ENCODE measurements around the gene ICAM1. TPM values are rescaled to one million over a fixed set of nuclear protein-coding genes. Genes with fewer than 3 reads are reported as not detected.
A peak's percentile ranks its signal among the peaks of the same experiment; 100 is the strongest.

The ICAM1 gene
- polyA plus RNA-seq, 2 of the 4 experiments (the other 2 are of a cell fraction), result 1.2 to 1.4 TPM

DNA sequence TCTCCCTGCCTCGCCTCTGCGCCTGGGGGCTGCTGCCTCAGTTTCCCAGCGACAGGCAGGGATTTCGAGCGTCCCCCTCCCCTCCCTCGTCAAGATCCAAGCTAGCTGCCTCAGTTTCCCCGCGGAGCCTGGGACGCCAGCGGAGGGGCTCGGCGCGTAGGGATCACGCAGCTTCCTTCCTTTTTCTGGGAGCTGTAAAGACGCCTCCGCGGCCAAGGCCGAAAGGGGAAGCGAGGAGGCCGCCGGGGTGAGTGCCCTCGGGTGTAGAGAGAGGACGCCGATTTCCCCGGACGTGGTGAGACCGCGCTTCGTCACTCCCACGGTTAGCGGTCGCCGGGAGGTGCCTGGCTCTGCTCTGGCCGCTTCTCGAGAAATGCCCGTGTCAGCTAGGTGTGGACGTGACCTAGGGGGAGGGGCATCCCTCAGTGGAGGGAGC, 722 bp upstream of the ICAM1 start:
- 70% methylated on average over 18 of the region's 37 CpGs for WGBS (ENCODE audit: missing lambda C conversion rate)
- FAIRE-seq (no peak), ATAC-seq (no peak), DNase-seq (ENCODE audit: low read depth in 1 of 2, low spot score in 1 of 2) (no peak)
- H3K9me3 ChIP-seq, result no peaks in the 10 kb centered on the region
- ChIA-PET CTCF (interaction anchor here (0.8 to 6.7 kb wide), 14 partner anchors 11 to 310 kb away, joined by 3 to 104 read pairs (median 9); partner anchors contain the start of genes ICAM5, RAVER1 and TYK2), POLR2A (interaction anchor here (1.6 to 2.3 kb wide), 2 partner anchors 19 to 119 kb away, joined by 7 to 10 read pairs; partner anchors contain the start of gene ICAM5)
- peak overlapping the region; percentile 9; the same call in 1 of the 3 replicates for H3K4me3 ChIP-seq
- peak overlapping the region in 1 of 2 experiments; percentile 78; a peak in 1 of 6 replicates for H3K27ac ChIP-seq
- no peak for TF ChIP-seq CHD4 (IDR thresholded peaks at IDR 0.05; ENCODE audit: borderline replicate concordance)
- no peak for TF ChIP-seq CBX8 (IDR thresholded peaks at IDR 0.05)
- peak overlapping the region; percentile 69 for H3K4me2 ChIP-seq
- H3K4me1 ChIP-seq, result peaks cover 16% of the 10 kb centered on the region

- peak overlapping the region in 1 of 2 experiments; percentile 48; a peak in 1 of 6 replicates for H3K27ac ChIP-seq
- no peak for FAIRE-seq
- H3K9me3 ChIP-seq, result no peaks in the 10 kb centered on the region
- H3K4me3 ChIP-seq, result no peak overlapping the region
- WGBS (ENCODE audit: missing lambda C conversion rate), result 72% methylated on average over 10 of the region's 12 CpGs
- ChIA-PET CTCF (interaction anchor here (0.9 to 6.7 kb wide), 13 partner anchors 12 to 340 kb away, joined by 3 to 104 read pairs (median 6); partner anchors contain the start of genes ICAM4, RAVER1 and ZGLP1), POLR2A (interaction anchor here (0.6 to 1.6 kb wide), 2 partner anchors 18 to 117 kb away, joined by 4 to 7 read pairs; partner anchors contain the start of gene ICAM5)
- H3K4me2 ChIP-seq, result no peak overlapping the region; the same call in 2 of the 3 replicates
- no peak for DNase-seq (ENCODE audit: low read depth in 1 of 2, low spot score in 1 of 2)
- H3K4me1 ChIP-seq, result peaks cover 12% of the 10 kb centered on the region
- peak in 1 of 2 experiments; percentile 14; a peak in 1 of 6 replicates for ATAC-seq
- TF ChIP-seq HMGXB4 (CRISPR knock-in tag; IDR thresholded peaks at IDR 0.05; ENCODE audit: borderline replicate concordance) (no peak), NR3C1 (IDR thresholded peaks at IDR 0.05) (no peak), CHD4 (IDR thresholded peaks at IDR 0.05; ENCODE audit: borderline replicate concordance) (no peak), BHLHE40 (IDR thresholded peaks at IDR 0.05; ENCODE audit: low read depth, low read length) (no peak), JUNB (IDR thresholded peaks at IDR 0.05) (no peak), HOXB13 (CRISPR knock-in tag; IDR thresholded peaks at IDR 0.05; ENCODE audit: low read depth) (no peak)
Observed at GRCh38 chr19:10271543-10272086, 695 bp downstream of the ICAM1 start.

- POLR2A ChIA-PET, result no interaction called here
- CTCF ChIA-PET, result interaction anchor here (1.2 to 1.7 kb wide), 3 partner anchors 16 to 142 kb away, joined by 3 to 7 read pairs (median 3); no protein-coding TSS in a partner anchor
Observed at GRCh38 chr19:10274589-10274988, 3.7 kb downstream of the ICAM1 start.

DNA sequence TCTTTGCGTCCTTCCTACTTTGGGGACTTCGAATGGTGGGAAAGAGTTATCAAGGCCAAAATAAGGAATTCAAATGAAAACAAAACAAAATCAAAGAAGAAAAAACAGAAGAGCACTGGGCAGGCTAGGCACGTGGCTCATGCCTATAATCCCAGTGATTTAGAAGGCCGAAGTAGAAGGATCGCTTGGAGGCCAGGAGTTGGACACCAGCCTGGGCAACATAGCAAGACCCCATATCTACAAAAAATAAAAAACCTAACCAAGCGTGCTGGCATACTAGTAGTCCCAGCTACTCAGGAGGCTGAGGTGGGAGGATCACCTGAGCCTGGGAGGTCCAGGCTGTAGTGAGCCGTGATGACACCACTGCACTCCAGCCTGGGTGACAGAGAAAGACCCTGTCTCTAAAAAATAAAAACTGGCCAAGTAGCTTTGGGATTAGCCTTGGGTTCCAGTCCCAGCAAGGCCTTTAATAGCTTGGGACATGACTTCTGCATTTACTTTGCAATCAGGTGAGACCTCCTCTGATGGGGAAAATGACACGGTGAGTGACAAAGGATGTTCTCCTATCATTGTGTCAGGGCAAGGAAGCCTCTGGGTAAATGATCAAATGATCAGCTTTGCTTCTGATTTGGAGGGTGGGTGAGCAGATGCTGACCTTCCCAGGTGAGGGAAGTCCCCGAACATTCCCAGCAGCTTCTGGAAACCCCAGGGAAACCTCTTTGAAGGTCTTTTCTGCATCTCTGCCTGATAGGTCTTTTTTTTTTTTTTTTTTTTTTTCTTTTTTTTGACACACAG, 7.1 kb downstream of the ICAM1 start:
- no peak for DNase-seq (ENCODE audit: low read depth in 1 of 2, low spot score in 1 of 2)
- H3K27ac ChIP-seq, result no peak overlapping the region
- peaks cover under 1% of the 10 kb centered on the region; the same call in 1 of the 3 replicates for H3K4me1 ChIP-seq
- no peak for ATAC-seq
- WGBS (ENCODE audit: missing lambda C conversion rate), result 81% methylated on average over 9 of the region's 9 CpGs
- FAIRE-seq, result no peak
- H3K4me3 ChIP-seq, result no peak overlapping the region
- POLR2A ChIA-PET, result interaction anchor here (1.1 kb wide), 1 partner anchor 9 kb away, joined by 3 read pairs; no protein-coding TSS in a partner anchor
- H3K9me3 ChIP-seq, result no peaks in the 10 kb centered on the region
- TF ChIP-seq, protein P1, sequence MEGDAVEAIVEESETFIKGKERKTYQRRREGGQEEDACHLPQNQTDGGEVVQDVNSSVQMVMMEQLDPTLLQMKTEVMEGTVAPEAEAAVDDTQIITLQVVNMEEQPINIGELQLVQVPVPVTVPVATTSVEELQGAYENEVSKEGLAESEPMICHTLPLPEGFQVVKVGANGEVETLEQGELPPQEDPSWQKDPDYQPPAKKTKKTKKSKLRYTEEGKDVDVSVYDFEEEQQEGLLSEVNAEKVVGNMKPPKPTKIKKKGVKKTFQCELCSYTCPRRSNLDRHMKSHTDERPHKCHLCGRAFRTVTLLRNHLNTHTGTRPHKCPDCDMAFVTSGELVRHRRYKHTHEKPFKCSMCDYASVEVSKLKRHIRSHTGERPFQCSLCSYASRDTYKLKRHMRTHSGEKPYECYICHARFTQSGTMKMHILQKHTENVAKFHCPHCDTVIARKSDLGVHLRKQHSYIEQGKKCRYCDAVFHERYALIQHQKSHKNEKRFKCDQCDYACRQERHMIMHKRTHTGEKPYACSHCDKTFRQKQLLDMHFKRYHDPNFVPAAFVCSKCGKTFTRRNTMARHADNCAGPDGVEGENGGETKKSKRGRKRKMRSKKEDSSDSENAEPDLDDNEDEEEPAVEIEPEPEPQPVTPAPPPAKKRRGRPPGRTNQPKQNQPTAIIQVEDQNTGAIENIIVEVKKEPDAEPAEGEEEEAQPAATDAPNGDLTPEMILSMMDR (IDR thresholded peaks at IDR 0.05), result no peak
- TF ChIP-seq, protein P2, sequence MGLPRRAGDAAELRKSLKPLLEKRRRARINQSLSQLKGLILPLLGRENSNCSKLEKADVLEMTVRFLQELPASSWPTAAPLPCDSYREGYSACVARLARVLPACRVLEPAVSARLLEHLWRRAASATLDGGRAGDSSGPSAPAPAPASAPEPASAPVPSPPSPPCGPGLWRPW (IDR thresholded peaks at IDR 0.05), result no peak
- TF ChIP-seq EHF (CRISPR knock-in tag; IDR thresholded peaks at IDR 0.05) (no peak), CHD4 (IDR thresholded peaks at IDR 0.05; ENCODE audit: borderline replicate concordance) (no peak), NPAS2 (CRISPR knock-in tag; IDR thresholded peaks at IDR 0.05; ENCODE audit: borderline replicate concordance) (no peak), ZFP36 (IDR thresholded peaks at IDR 0.05; ENCODE audit: borderline replicate concordance, partially characterized antibody) (no peak), KDM1A (IDR thresholded peaks at IDR 0.05; ENCODE audit: low read depth) (no peak)
- TF ChIP-seq, protein P3, sequence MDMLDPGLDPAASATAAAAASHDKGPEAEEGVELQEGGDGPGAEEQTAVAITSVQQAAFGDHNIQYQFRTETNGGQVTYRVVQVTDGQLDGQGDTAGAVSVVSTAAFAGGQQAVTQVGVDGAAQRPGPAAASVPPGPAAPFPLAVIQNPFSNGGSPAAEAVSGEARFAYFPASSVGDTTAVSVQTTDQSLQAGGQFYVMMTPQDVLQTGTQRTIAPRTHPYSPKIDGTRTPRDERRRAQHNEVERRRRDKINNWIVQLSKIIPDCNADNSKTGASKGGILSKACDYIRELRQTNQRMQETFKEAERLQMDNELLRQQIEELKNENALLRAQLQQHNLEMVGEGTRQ (IDR thresholded peaks at IDR 0.05), result no peak
- CTCF ChIA-PET, result interaction anchor here (0.8 to 5.0 kb wide), 7 partner anchors 9 to 113 kb away, joined by 3 to 16 read pairs (median 5); partner anchors contain the start of gene ZGLP1
- no peak overlapping the region for H3K4me2 ChIP-seq

More at GRCh38 chr19:10274589-10274988, 3.7 kb downstream of the ICAM1 start:
- Histone ChIP-seq H3K4me1 (peaks cover 12% of the 10 kb centered on the region), H3K27ac (no peak overlapping the region), H3K9me3 (no peaks in the 10 kb centered on the region), H3K4me2 (no peak overlapping the region), H3K4me3 (no peak overlapping the region)
- no peak for TF ChIP-seq HOXB5 (CRISPR knock-in tag; IDR thresholded peaks at IDR 0.05)
- no peak for TF ChIP-seq RARB (CRISPR knock-in tag; IDR thresholded peaks at IDR 0.05)
- no peak for TF ChIP-seq ZNF302 (CRISPR knock-in tag; IDR thresholded peaks at IDR 0.05)
- TF ChIP-seq NFE2L2 (conservative IDR thresholded peaks at IDR 0.05; ENCODE audit: low read length), result no peak
- TF ChIP-seq POLR2A (IDR thresholded peaks at IDR 0.05; ENCODE audit: low read length), result no peak
- no peak for TF ChIP-seq EHMT2 (IDR thresholded peaks at IDR 0.05; ENCODE audit: low read depth)
- TF ChIP-seq, protein P2 (IDR thresholded peaks at IDR 0.05), result no peak
- DNase-seq (ENCODE audit: low read depth in 1 of 2, low spot score in 1 of 2) (no peak), ATAC-seq (no peak), FAIRE-seq (no peak)
- 75% methylated on average over 8 of the region's 10 CpGs for WGBS (ENCODE audit: missing lambda C conversion rate)
